Liver (tissue), 9 donors: Measurements from ENCODE around the gene PIAS1. TPM values are rescaled to one million over a fixed set of nuclear protein-coding genes. Genes with fewer than 3 reads are reported as not detected.

ENCODE experiments used
- DNase-seq: peaks from one replicate; pipeline ENCODE4 v3.0.0-alpha.2; 2017; ENCODE audit warnings: low spot score
- H3K27ac ChIP-seq, 2 donors: one replicate each; pipeline ENCODE4 v1.7.0; 2013; ENCODE audit warnings: inconsistent platforms in 2 of 2, low read length in 2 of 2, control low read depth in 1 of 2, low read depth in 1 of 2, mild to moderate bottlenecking in 1 of 2
- H3K27me3 ChIP-seq, 4 donors: one replicate each; pipeline versions ENCODE4 v1.6.1 to v1.7.0; 2013; ENCODE audit warnings: low read length in 3 of 4, inconsistent platforms in 1 of 4, mild to moderate bottlenecking in 1 of 4, moderate library complexity in 1 of 4; ENCODE audit not compliant: control insufficient read depth in 4 of 4, insufficient read depth in 4 of 4
- H3K36me3 ChIP-seq, 4 donors: one replicate each; pipeline versions ENCODE4 v1.6.1 to v1.7.0; 2013; ENCODE audit warnings: low read length in 3 of 4, mild to moderate bottlenecking in 3 of 4, low read depth in 1 of 4, moderate library complexity in 1 of 4; ENCODE audit not compliant: control insufficient read depth in 4 of 4, insufficient read depth in 3 of 4
- H3K4me1 ChIP-seq, 4 donors: one replicate each; pipeline versions ENCODE4 v1.6.1 to v1.7.0; 2013; ENCODE audit warnings: low read length in 3 of 4, mild to moderate bottlenecking in 3 of 4, moderate library complexity in 1 of 4; ENCODE audit not compliant: control insufficient read depth in 4 of 4, insufficient read depth in 4 of 4
- H3K4me3 ChIP-seq, 3 donors: one replicate each; pipeline versions ENCODE4 v1.6.1 to v1.7.0; 2013; ENCODE audit warnings: low read length in 3 of 3, control low read depth in 1 of 3, low read depth in 1 of 3, mild to moderate bottlenecking in 1 of 3
- H3K9ac ChIP-seq, 2 donors: one replicate each; pipeline ENCODE4 v1.7.0; 2013; ENCODE audit warnings: low read length in 2 of 2, mild to moderate bottlenecking in 2 of 2, moderate library complexity in 2 of 2, control low read depth in 1 of 2, low read depth in 1 of 2
- H3K9me3 ChIP-seq, 4 donors: one replicate each; pipeline versions ENCODE4 v1.6.1 to v1.7.0; 2013; ENCODE audit warnings: low read length in 3 of 4; ENCODE audit not compliant: control insufficient read depth in 4 of 4
- ATF3 ChIP-seq: IDR thresholded peaks from 2 replicates; pipeline ENCODE4 v1.6.1; 2016; ENCODE audit warnings: antibody characterized with exemption
- CTCF ChIP-seq: fragments of 150-350 bp; IDR thresholded peaks from 2 replicates; pipeline ENCODE4 v1.5.1; 2017; ENCODE audit warnings: improper control_type of control experiment, low read depth, low read length; ENCODE audit not compliant: missing input control
- EGR1 ChIP-seq, 2 donors: IDR thresholded peaks; 2 replicates each; pipeline ENCODE4 v1.6.1; 2016 to 2018; ENCODE audit warnings: antibody characterized with exemption in 2 of 2, low read depth in 2 of 2
- FOXA1 ChIP-seq: IDR thresholded peaks from 2 replicates; pipeline ENCODE4 v1.6.1; 2016; ENCODE audit warnings: antibody characterized with exemption
- FOXA2 ChIP-seq: IDR thresholded peaks from 2 replicates; pipeline ENCODE4 v1.6.1; 2016; ENCODE audit warnings: antibody characterized with exemption
- GABPA ChIP-seq, 2 donors: IDR thresholded peaks in 1 of 2; conservative IDR thresholded peaks in 1 of 2; 2 replicates each; pipeline ENCODE4 v1.6.1; 2016; ENCODE audit warnings: antibody characterized with exemption in 2 of 2, mild to moderate bottlenecking in 1 of 2, moderate library complexity in 1 of 2
- HNF4A ChIP-seq, 2 donors: conservative IDR thresholded peaks; 2 replicates each; pipeline ENCODE4 v1.6.1; 2016; ENCODE audit warnings: antibody characterized with exemption in 2 of 2, mild to moderate bottlenecking in 2 of 2
- HNF4G ChIP-seq: IDR thresholded peaks from 2 replicates; pipeline ENCODE4 v1.6.1; 2016; ENCODE audit warnings: antibody characterized with exemption
- JUND ChIP-seq, 2 donors: IDR thresholded peaks; 2 replicates each; pipeline ENCODE4 v1.6.1; 2016; ENCODE audit warnings: antibody characterized with exemption in 2 of 2
- MAX ChIP-seq: IDR thresholded peaks from 2 replicates; pipeline ENCODE4 v1.6.1; 2016; ENCODE audit warnings: antibody characterized with exemption
- NR2F2 ChIP-seq: IDR thresholded peaks from 2 replicates; pipeline ENCODE4 v1.6.1; 2016; ENCODE audit warnings: antibody characterized with exemption
- RAD21 ChIP-seq, 2 donors: IDR thresholded peaks; 2 replicates each; pipeline ENCODE4 v1.6.1; 2016; ENCODE audit warnings: antibody characterized with exemption in 2 of 2, mild to moderate bottlenecking in 2 of 2
- REST ChIP-seq: IDR thresholded peaks from 2 replicates; pipeline ENCODE4 v1.6.1; 2016; ENCODE audit warnings: antibody characterized with exemption, mild to moderate bottlenecking
- RXRA ChIP-seq, 2 donors: IDR thresholded peaks; 2 replicates each; pipeline ENCODE4 v1.6.1; 2017 to 2018; ENCODE audit warnings: antibody characterized with exemption in 2 of 2, mild to moderate bottlenecking in 1 of 2
- TAF1 ChIP-seq: conservative IDR thresholded peaks from 2 replicates; pipeline ENCODE4 v1.6.1; 2016; ENCODE audit warnings: antibody characterized with exemption, mild to moderate bottlenecking
- YY1 ChIP-seq: IDR thresholded peaks from 2 replicates; pipeline ENCODE4 v1.6.1; 2016; ENCODE audit warnings: antibody characterized with exemption, mild to moderate bottlenecking
- WGBS: extraction: QIAGEN DNeasy Blood & Tissue Kit; methylation state at CpG from one replicate; pipeline ENCODE4 v1.1.7; 2013; 5-methylcytosine and 5-hydroxymethylcytosine counted together
- polyA plus RNA-seq, 2 donors: library from polyadenylated mRNA; stranded (reverse) in 1 of 2; unstranded in 1 of 2; fragments of 200-250 nt in 1 of 2; fragments of >200 nt in 1 of 2; fragmentation: Nextera tagmentation in 1 of 2; extraction: Ambion mirVana in 1 of 2; gene quantifications; one replicate each; pipeline versions ENCODE4 v1.2.1 to v1.2.3, GENCODE V29; 2013 to 2015
- total RNA-seq, 2 donors: library from RNA; depleted of rRNA; stranded (reverse); fragments of >200 nt; gene quantifications; one replicate each; pipeline ENCODE4 v1.2.3, GENCODE V29; 2014
- donor health status: healthy.
- donor health status: healthy.
- donor health status: healthy.
- donor health status: healthy.
- donor health status: healthy.

The PIAS1 gene
- total and polyA plus RNA-seq, 4 donors = 5.6 to 18.8 (median 13.2) TPM

GRCh38 chr15:68114356-68114755 lies 60.2 kb downstream of the PIAS1 start:
- H3K4me1 ChIP-seq = peaks cover 2 to 38% (median 18%) of the 10 kb centered on the region in 4 donors
- no peak for TF ChIP-seq GABPA (IDR thresholded peaks at IDR 0.05 in 1 of 2, conservative IDR thresholded peaks at IDR 0.05 in 1 of 2)
- no peak for TF ChIP-seq JUND (IDR thresholded peaks at IDR 0.05)
- TF ChIP-seq ATF3 = no peak
- TF ChIP-seq CTCF = no peak
- no peak for TF ChIP-seq FOXA1
- no peak for TF ChIP-seq NR2F2
- no peak for TF ChIP-seq TAF1
- TF ChIP-seq YY1 = no peak
- TF ChIP-seq RXRA (IDR thresholded peaks at IDR 0.05) = no peak
- TF ChIP-seq HNF4A (conservative IDR thresholded peaks at IDR 0.05) = no peak
- no peak for TF ChIP-seq REST
- TF ChIP-seq MAX = no peak
- TF ChIP-seq EGR1 (IDR thresholded peaks at IDR 0.05; ENCODE audit: low read depth in 2 of 2) = no peak
- no peak for TF ChIP-seq RAD21 (IDR thresholded peaks at IDR 0.05)
- TF ChIP-seq FOXA2 = no peak
- no peak for TF ChIP-seq HNF4G
- peak overlapping the region; percentile 31 to 54 (median 40) for H3K4me3 ChIP-seq
- H3K9me3 ChIP-seq = no peaks in the 10 kb centered on the region
- no peak for DNase-seq
- 0% methylated on average over 1 of the region's 1 CpG for WGBS
- no peaks in the 10 kb centered on the region for H3K27me3 ChIP-seq
- no peaks in the 10 kb centered on the region for H3K36me3 ChIP-seq
- peak overlapping the region; percentile 61 to 71 for H3K27ac ChIP-seq
- H3K9ac ChIP-seq = peak overlapping the region in 1 of 2 donors; percentile 55

- H3K4me1 ChIP-seq = peaks cover 2 to 38% (median 18%) of the 10 kb centered on the region in 4 donors
- peak overlapping the region in 1 of 2 donors; percentile 55 for H3K9ac ChIP-seq
- no peaks in the 10 kb centered on the region for H3K27me3 ChIP-seq
- WGBS = 26% methylated on average over 2 of the region's 2 CpGs
- peak overlapping the region in 1 of 3 donors; percentile 40 for H3K4me3 ChIP-seq
- no peak for DNase-seq
- no peaks in the 10 kb centered on the region for H3K9me3 ChIP-seq
- TF ChIP-seq REST (no peak), HNF4G (no peak), RXRA (IDR thresholded peaks at IDR 0.05) (no peak), ATF3 (no peak)
- H3K27ac ChIP-seq = peak overlapping the region; percentile 5 to 61
- no peaks in the 10 kb centered on the region for H3K36me3 ChIP-seq
Measured at GRCh38 chr15:68114840-68115239, 60.7 kb downstream of the PIAS1 start.
